Activated CD4-positive, CD25-positive, alpha-beta regulatory T cell treated with anti-CD3 and anti-CD28 coated beads, Interleukin-2, amount 50 U/mL, for 24 hours (primary cell): ENCODE data around the gene C5.

ENCODE experiments used
- ATAC-seq, 2 donors: fragments of 150-1000 bp; cut with Tn5 transposase; one replicate each; pipeline ENCODE4 v1.10.0; 2021; ENCODE audit warnings: mild to moderate bottlenecking in 1 of 2, moderate library complexity in 1 of 2

C5 gene

GRCh38 chr9:120940573-120940972, 109.5 kb downstream of the C5 start:
- no peak for ATAC-seq

DNA sequence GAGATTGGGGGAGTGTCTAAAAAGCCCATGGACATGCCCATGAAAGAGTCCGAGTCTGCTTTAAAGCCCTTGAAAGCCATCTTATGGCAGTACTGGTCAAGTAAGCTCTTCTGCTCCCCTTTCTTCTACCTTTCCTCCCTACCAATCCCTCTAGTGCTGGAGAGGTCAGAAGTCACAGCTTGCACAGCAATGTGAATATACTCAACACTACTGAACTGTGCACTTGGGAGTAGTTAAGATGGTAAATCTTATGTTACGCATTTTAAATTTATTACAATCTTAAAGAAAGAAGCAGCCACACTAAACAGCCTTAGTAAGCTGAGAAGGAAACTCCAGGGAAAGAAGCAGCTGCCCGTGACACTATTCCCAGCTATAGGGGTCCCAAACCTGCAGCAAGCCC, 111.2 kb downstream of the C5 start:
- ATAC-seq: no peak

- ATAC-seq: no peak
Observed at GRCh38 chr9:120937596-120937995, 112.5 kb downstream of the C5 start.

DNA sequence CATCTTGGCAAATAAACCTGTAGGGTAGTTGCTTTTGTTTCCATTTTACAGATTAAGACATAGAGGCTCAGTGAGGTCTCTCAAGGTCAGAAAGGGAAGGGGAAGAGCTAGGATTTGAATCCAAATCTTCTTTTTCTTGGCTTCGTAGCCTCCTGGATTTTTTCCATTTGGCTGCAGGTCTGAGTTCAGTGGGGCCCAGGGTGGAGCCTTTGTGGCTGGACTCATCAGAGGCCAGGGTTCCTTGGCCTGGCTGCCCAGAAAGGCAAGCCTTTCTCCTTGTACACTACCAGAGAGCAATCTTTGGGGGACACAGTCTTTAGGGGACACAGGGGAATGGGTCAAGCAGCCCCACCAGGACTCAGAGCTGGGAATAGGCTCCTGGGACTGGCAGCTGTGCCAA, 112.9 kb downstream of the C5 start:
- ATAC-seq: no peak

DNA sequence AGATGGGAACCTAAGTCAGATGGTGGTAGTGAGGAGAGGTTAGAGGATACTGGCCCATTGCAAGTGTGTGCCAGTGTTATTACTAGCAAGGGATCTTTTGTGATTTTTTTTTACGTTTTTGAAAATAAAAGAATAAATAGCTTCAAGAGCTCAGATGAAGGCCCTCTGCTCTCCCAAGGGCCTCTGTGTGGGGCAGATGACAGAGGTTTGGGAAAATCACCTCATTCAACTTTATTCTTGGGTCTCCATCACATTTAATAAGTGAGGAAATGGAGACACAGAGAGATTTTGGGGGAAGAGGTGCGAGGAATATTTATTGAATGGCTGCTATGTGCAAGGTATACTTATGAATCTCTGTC, 113.3 kb downstream of the C5 start:
- no peak for ATAC-seq

DNA sequence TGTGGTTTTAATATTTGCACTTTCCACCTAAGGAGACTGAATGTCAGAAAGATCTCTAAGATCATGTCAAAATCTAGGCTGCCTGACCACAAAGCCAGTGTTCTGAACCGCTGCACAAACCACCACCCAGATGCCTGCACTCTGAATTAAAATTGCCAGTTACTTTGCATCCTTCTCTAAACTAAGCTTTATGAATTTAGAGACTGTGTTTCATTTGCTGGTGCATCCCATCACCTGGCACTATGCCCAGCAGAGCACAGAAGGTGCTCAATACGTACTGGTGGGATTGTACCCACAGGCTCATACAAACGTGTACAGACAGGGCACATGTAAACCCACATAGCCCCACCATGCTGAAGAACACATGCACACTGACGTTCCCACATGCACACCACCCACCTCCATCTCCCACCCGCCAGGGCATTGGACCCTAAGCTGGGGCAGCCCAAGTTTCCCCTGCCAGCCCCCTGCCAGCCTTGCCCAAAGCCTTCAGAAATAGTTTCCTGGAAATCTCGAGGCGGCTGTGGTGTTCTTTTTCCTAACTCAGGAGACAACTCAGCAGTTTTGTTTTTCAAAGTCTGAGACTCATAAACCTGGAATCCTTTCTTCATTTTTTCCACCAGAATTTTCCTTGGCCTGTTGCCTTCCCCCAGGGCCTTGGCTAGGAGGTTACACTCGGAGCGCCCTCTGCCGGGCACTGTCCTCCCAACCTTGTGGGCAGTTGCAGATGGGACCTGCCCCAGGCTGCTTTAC, 113.9 kb downstream of the C5 start:
- ATAC-seq: peak; percentile 63 to 65

GRCh38 chr9:120935383-120935857, 114.7 kb downstream of the C5 start:
- ATAC-seq: no peak

DNA sequence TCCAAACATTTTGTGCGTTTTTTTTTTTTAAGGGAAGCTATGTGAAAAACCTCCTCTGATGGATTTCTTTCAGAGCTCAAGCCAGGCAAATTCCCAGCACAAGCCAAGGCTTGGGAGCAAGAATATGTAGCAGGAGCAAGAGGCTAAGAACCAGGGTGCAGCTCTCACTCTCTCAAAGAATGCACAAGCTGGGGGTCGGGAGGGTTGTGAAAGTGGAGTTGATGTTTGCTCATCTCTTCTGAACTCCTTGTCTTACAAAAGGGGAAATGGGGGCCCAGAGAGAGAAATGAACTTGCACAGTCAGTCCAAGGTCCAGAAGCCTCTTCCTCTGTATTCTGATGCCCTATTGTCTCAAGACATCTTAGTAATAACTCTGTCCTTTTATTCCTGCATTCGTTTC, 115.8 kb downstream of the C5 start:
- ATAC-seq: no peak

GRCh38 chr9:120933310-120934055, 116.6 kb downstream of the C5 start:
- no peak for ATAC-seq

GRCh38 chr9:120932086-120932823, 117.8 kb downstream of the C5 start:
- ATAC-seq: no peak

GRCh38 chr9:120931231-120932085, 118.6 kb downstream of the C5 start:
- peak; percentile 65 to 67 for ATAC-seq

- ATAC-seq: no peak
Observed at GRCh38 chr9:120929229-120929791, 120.8 kb downstream of the C5 start.

- ATAC-seq: peak; percentile 15 to 18
Observed at GRCh38 chr9:120928483-120929228, 121.4 kb downstream of the C5 start.

DNA sequence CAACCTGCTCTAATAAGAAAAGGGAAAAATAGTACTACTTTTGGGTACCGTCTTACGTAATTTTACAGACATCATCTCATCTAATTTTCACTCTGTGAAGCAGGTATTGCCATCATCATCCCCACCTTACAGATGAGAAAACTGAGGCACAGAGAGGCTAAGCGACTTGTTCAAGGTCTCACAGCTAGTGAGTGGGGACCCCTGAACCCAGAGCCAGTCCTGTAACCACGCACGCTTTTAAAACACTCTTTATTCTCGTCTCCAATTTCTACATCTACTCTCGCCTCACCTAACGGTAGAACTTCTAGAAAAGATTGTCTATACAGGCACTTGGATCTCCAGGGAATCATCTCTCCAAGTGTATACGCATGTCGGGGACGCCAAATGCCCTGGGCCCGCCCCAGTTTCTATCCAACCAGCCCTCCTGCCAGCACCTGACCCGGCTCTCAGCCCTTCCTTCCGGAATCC, 122.0 kb downstream of the C5 start:
- ATAC-seq: no peak

DNA sequence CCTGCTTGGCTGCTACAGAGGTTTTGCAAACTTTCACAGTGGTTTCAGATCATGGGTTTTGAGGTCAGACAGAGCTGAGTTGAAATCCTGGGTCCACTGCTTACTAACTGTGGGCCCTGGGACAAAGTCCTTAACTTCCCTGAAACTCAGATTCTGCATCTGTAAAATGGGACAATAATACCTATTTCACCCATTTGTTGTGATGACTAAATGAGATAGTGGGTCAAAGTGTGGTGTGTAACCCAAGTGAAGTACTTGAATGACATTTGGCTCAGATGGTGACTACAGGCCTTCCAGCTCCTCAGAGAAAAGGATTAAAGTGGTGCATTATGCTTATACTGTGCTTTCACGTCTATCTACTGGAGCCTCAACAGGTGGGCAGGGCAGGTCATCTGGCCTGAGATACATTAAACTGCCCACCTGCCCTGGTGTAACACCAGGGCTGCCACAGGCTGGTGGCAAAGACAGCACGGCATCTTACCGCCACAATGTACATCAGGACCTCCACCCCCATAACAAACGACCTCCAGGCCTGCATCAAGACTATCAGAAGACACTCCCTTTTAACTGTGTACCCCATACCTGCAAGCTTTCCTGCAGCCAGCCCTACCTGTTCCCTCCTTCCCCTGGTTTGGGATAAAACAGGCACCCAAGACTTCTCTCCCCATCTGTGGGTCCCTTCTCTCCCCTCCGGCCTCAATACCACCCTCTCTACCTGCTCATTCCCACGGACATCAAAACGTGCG, 122.6 kb downstream of the C5 start:
- peak; percentile 10 to 12 for ATAC-seq

GRCh38 chr9:120926397-120926928, 123.6 kb downstream of the C5 start, which contains the start of gene TRAF1:
Gene TRAF1 (minus strand): TSS chr9:120926796. CDS start chr9:120926075, 721 bp downstream.
- peak; percentile 18 to 31 for ATAC-seq

GRCh38 chr9:120925535-120926396, 124.3 kb downstream of the C5 start:
- peak; percentile 73 to 75 for ATAC-seq

GRCh38 chr9:120924698-120925534, 125.2 kb downstream of the C5 start:
- peak; percentile 4 to 7 for ATAC-seq
